Chondrocyte (in vitro differentiated cells): Measurements from ENCODE around the gene AP3M1. TPM values are rescaled to one million over a fixed set of nuclear protein-coding genes. Genes with fewer than 3 reads are reported as not detected.

Experiments
- DNase-seq: peaks from one replicate; pipeline ENCODE4 v3.0.0; 2021; ENCODE audit warnings: mixed read lengths, low spot score
- H3K27ac Mint-ChIP-seq: one replicate; pipeline ENCODE4 v1.8.0; 2021; ENCODE audit warnings: mild to moderate bottlenecking, moderate library complexity, mixed read lengths; ENCODE audit not compliant: unreplicated experiment
- H3K27me3 Mint-ChIP-seq: 2 replicates; pipeline ENCODE4 v1.8.0; 2021; ENCODE audit warnings: low read depth, mixed read lengths
- H3K36me3 Mint-ChIP-seq: 2 replicates; pipeline ENCODE4 v1.8.0; 2021; ENCODE audit warnings: low read depth, mixed read lengths
- H3K4me1 Mint-ChIP-seq: 2 replicates; pipeline ENCODE4 v1.8.0; 2021; ENCODE audit warnings: low read depth, mild to moderate bottlenecking, mixed read lengths
- H3K4me3 Mint-ChIP-seq: one replicate; pipeline ENCODE4 v1.8.0; 2021; ENCODE audit warnings: mild to moderate bottlenecking, moderate library complexity, mixed read lengths; ENCODE audit not compliant: unreplicated experiment
- H3K9me3 Mint-ChIP-seq: 2 replicates; pipeline ENCODE4 v1.8.0; 2021; ENCODE audit warnings: low read depth, mixed read lengths
- CTCF ChIP-seq: fragments of 200-600 bp; sonication (generic); IDR thresholded peaks from 2 replicates; pipeline ENCODE4 v1.5.0; 2021; ENCODE audit warnings: antibody characterized with exemption, mild to moderate bottlenecking, moderate library complexity
- long read RNA-seq: library from polyadenylated mRNA; stranded (forward); transcript quantifications from one replicate; pipeline ENCODE4 v2.0.0, GENCODE V29; 2021
- total RNA-seq: library from RNA; stranded (reverse); gene quantifications from 3 replicates; pipeline ENCODE4 v1.2.1, GENCODE V29; 2021

Gene AP3M1, protein sequence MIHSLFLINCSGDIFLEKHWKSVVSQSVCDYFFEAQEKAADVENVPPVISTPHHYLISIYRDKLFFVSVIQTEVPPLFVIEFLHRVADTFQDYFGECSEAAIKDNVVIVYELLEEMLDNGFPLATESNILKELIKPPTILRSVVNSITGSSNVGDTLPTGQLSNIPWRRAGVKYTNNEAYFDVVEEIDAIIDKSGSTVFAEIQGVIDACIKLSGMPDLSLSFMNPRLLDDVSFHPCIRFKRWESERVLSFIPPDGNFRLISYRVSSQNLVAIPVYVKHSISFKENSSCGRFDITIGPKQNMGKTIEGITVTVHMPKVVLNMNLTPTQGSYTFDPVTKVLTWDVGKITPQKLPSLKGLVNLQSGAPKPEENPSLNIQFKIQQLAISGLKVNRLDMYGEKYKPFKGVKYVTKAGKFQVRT
- total RNA-seq = 31.2 to 37.0 TPM (median 31.7 TPM) in 3 replicates
- long read RNA-seq, full-length matches to known transcripts = 70 of 93 reads
- long read RNA-seq, partial matches to known transcripts = 7 of 93 reads
- long read RNA-seq, other reads (novel, unspliced or antisense) = 16 of 93 reads

- DNase-seq = no peak
- H3K27ac Mint-ChIP-seq = no peak within 1 kb of the TSS
- no peaks in the 10 kb centered on the region for H3K27me3 Mint-ChIP-seq
- H3K9me3 Mint-ChIP-seq = no peaks in the 10 kb centered on the region
- H3K36me3 Mint-ChIP-seq = peaks cover 2% of the 10 kb centered on the region
- no peak within 1 kb of the TSS for H3K4me3 Mint-ChIP-seq
- no peak for TF ChIP-seq CTCF
- H3K4me1 Mint-ChIP-seq = peaks cover 34% of the 10 kb centered on the region
These were observed at the start of gene AP3M1 for GRCh38 chr10:74150204-74150989. Gene AP3M1 (minus strand): TSS chr10:74150828. CDS start chr10:74138379, 12,449 bp downstream.

DNA sequence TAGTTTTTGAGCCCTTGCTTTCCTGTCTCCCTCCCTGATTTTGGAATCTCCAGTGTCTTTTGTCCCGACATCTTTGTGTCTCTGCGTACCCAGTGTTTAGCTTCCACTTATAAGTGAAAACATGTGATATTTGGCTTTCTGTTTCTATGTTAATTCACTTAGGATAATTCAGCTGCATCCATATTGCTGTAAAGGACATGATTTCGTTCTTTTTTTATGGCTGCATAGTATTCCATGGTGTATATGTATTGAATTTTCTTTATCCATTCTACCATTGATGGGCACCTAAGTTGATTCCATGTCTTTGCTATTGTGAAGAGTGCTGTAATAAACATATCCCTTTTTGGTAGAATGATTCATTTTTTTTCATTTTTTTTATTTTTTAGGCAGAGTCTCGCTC lies 48.7 kb upstream of the AP3M1 start:
- Mint-ChIP-seq H3K27me3 (no peaks in the 10 kb centered on the region), H3K27ac (no peak overlapping the region), H3K4me3 (no peak overlapping the region), H3K36me3 (no peaks in the 10 kb centered on the region), H3K9me3 (no peaks in the 10 kb centered on the region), H3K4me1 (peaks cover 15% of the 10 kb centered on the region)
- TF ChIP-seq CTCF = no peak
- no peak for DNase-seq

GRCh38 chr10:74194999-74195398 lies 44.4 kb upstream of the AP3M1 start:
- no peaks in the 10 kb centered on the region for H3K36me3 Mint-ChIP-seq
- peaks cover 39% of the 10 kb centered on the region for H3K4me1 Mint-ChIP-seq
- H3K27ac Mint-ChIP-seq = peak overlapping the region; percentile 6
- H3K9me3 Mint-ChIP-seq = no peaks in the 10 kb centered on the region
- DNase-seq = no peak
- TF ChIP-seq CTCF = no peak
- no peak overlapping the region for H3K4me3 Mint-ChIP-seq
- H3K27me3 Mint-ChIP-seq = no peaks in the 10 kb centered on the region

GRCh38 chr10:74194545-74194944 lies 43.9 kb upstream of the AP3M1 start:
- TF ChIP-seq CTCF = no peak
- no peak for DNase-seq
- Mint-ChIP-seq H3K36me3 (no peaks in the 10 kb centered on the region), H3K27me3 (no peaks in the 10 kb centered on the region), H3K4me1 (peaks cover 43% of the 10 kb centered on the region), H3K4me3 (no peak overlapping the region), H3K9me3 (no peaks in the 10 kb centered on the region), H3K27ac (peak overlapping the region; percentile 8)

GRCh38 chr10:74190494-74190893 lies 39.9 kb upstream of the AP3M1 start:
- peak overlapping the region; percentile 50 for H3K4me3 Mint-ChIP-seq
- H3K9me3 Mint-ChIP-seq = no peaks in the 10 kb centered on the region
- H3K4me1 Mint-ChIP-seq = peaks cover 63% of the 10 kb centered on the region
- H3K27me3 Mint-ChIP-seq = no peaks in the 10 kb centered on the region
- no peaks in the 10 kb centered on the region for H3K36me3 Mint-ChIP-seq
- no peak for TF ChIP-seq CTCF
- peak overlapping the region; percentile 89 for H3K27ac Mint-ChIP-seq
- DNase-seq = no peak
